Measurements from ENCODE around the gene SERGEF.

The SERGEF gene

GRCh38 chr11:17816232-17816931 is 196.5 kb downstream of the SERGEF start:
- no peak for DNase-seq (ENCODE audit: low read depth in 1 of 2, low spot score in 1 of 2)

- DNase-seq (ENCODE audit: low read depth in 1 of 2, low spot score in 1 of 2), result no peak
These were observed 198.3 kb downstream of the SERGEF start for GRCh38 chr11:17814546-17814945.

GRCh38 chr11:17813391-17814059 is 199.3 kb downstream of the SERGEF start:
- DNase-seq (ENCODE audit: low read depth in 1 of 2, low spot score in 1 of 2), result no peak

GRCh38 chr11:17812865-17813187 is 200.0 kb downstream of the SERGEF start:
- no peak for DNase-seq (ENCODE audit: low read depth in 1 of 2, low spot score in 1 of 2)

- DNase-seq (ENCODE audit: low read depth in 1 of 2, low spot score in 1 of 2), result no peak
These were observed 200.6 kb downstream of the SERGEF start for GRCh38 chr11:17812091-17812864.

- no peak for DNase-seq (ENCODE audit: low read depth in 1 of 2, low spot score in 1 of 2)
These were observed 201.5 kb downstream of the SERGEF start for GRCh38 chr11:17811352-17811751.

GRCh38 chr11:17810746-17811145 is 202.1 kb downstream of the SERGEF start:
- no peak for DNase-seq (ENCODE audit: low read depth in 1 of 2, low spot score in 1 of 2)

- no peak for DNase-seq (ENCODE audit: low read depth in 1 of 2, low spot score in 1 of 2)
These were observed 202.8 kb downstream of the SERGEF start for GRCh38 chr11:17810041-17810440.

- DNase-seq (ENCODE audit: low read depth in 1 of 2, low spot score in 1 of 2), result no peak
These were observed 205.8 kb downstream of the SERGEF start for GRCh38 chr11:17807034-17807433.

GRCh38 chr11:17805873-17806272 is 207.0 kb downstream of the SERGEF start:
- DNase-seq (ENCODE audit: low read depth in 1 of 2, low spot score in 1 of 2), result no peak

GRCh38 chr11:17805043-17805442 is 207.8 kb downstream of the SERGEF start:
- DNase-seq (ENCODE audit: low read depth in 1 of 2, low spot score in 1 of 2), result no peak

GRCh38 chr11:17803754-17804334 is 209.0 kb downstream of the SERGEF start:
- DNase-seq (ENCODE audit: low read depth in 1 of 2, low spot score in 1 of 2), result no peak

- DNase-seq (ENCODE audit: low read depth in 1 of 2, low spot score in 1 of 2), result no peak
These were observed 210.4 kb downstream of the SERGEF start for GRCh38 chr11:17802491-17802890.

- no peak for DNase-seq (ENCODE audit: low read depth in 1 of 2, low spot score in 1 of 2)
These were observed 211.7 kb downstream of the SERGEF start for GRCh38 chr11:17801166-17801565.

GRCh38 chr11:17799147-17799546 is 213.7 kb downstream of the SERGEF start:
- DNase-seq (ENCODE audit: low read depth in 1 of 2, low spot score in 1 of 2), result no peak

GRCh38 chr11:17798716-17799115 is 214.1 kb downstream of the SERGEF start:
- no peak for DNase-seq (ENCODE audit: low read depth in 1 of 2, low spot score in 1 of 2)

- no peak for DNase-seq (ENCODE audit: low read depth in 1 of 2, low spot score in 1 of 2)
These were observed 214.6 kb downstream of the SERGEF start for GRCh38 chr11:17798253-17798652.

- DNase-seq (ENCODE audit: low read depth in 1 of 2, low spot score in 1 of 2), result no peak
These were observed 216.7 kb downstream of the SERGEF start for GRCh38 chr11:17796154-17796553.

GRCh38 chr11:17794981-17795380 is 217.9 kb downstream of the SERGEF start:
- DNase-seq (ENCODE audit: low read depth in 1 of 2, low spot score in 1 of 2), result no peak

GRCh38 chr11:17793642-17794170 is 219.1 kb downstream of the SERGEF start:
- DNase-seq (ENCODE audit: low read depth in 1 of 2, low spot score in 1 of 2), result no peak

GRCh38 chr11:17792161-17792560 is 220.7 kb downstream of the SERGEF start:
- no peak for DNase-seq (ENCODE audit: low read depth in 1 of 2, low spot score in 1 of 2)

GRCh38 chr11:17791144-17791543 is 221.7 kb downstream of the SERGEF start:
- DNase-seq (ENCODE audit: low read depth in 1 of 2, low spot score in 1 of 2), result no peak
